HG02763 (cell line): ENCODE results near the gene LOXHD1.

Source experiments
- ATAC-seq: cut with Tn5 transposase; IDR thresholded peaks from one replicate; pipeline ENCODE4 v1.9.1; 2021; ENCODE audit warnings: mild to moderate bottlenecking, moderate library complexity; ENCODE audit not compliant: unreplicated experiment

LOXHD1 gene

DNA sequence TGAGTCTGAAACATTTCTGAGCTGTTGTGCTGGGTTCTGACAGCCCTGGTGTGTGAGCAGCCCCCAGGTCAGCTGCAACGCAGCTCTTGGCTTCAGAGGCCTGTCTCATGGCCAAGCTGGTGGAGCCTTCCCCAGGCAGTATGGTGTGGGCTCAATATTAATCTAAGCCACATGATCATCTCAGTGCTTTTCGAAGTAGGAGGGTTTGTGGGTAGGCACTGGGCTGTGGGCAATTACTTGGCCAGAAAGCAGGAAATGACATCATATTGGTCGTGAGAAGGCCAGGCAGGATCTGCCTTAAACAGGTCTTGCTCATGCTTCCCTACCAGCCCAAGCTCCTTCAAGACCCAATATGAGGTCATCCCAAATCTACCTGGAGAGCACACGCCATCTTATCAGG, 26.9 kb downstream of the LOXHD1 start:
- ATAC-seq: no peak

DNA sequence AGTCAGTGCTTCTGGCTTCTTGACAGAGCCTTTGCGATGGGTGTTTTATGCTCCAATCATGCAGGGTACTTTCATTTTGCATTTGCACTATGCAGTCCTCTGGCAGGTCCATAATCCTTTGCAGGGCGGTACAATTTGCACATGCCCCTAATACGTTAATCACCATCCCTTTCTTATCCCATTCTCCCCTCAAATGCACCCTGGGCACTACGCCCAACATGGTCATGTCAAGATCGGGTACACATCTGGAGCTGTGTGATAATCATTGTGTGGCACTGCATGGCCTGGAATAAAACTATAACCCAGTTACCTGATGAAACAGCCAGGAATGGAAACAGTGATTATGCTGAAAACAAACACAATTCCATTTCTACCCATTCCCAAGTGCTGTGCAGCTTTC, 27.7 kb downstream of the LOXHD1 start:
- no peak for ATAC-seq

DNA sequence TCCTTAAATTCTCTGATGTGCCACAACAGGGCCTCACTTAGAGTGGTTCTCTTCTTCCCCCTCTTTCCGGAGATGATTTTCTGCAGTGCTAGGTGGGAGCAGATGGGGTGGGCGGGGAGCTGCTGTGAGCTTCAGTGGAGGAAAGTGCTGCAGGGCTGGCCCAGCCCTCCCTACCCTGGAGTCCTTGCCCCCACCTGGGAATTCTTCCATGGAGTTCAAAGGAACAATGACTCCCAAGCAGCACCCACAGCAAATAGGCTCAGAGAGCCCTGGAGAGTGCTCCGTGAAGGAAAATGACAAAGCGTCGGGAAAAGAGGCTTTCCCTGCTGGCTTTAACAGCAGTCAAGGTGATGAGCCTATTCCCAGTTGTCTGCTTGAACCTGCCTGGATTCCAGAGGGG, 28.8 kb downstream of the LOXHD1 start:
- no peak for ATAC-seq

DNA sequence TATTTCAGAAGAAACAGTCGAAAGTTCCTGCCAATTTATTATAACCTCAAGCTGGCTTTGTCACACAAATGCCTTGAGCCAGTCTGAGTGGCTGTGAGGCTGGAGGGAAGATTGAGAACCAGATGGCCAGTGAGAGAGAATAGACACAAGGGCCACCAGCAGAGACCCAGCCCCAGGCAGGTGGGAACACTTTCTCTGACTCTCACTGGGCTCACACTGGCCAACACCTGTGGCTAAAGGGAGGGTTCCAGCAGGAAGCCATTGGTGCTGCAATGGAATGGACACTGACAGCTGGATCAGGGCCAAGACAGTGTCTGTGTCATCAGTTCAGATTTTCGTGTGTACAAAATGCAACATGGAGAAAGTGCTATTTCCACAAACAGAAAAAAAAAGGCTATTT, 29.9 kb downstream of the LOXHD1 start:
- no peak for ATAC-seq

DNA sequence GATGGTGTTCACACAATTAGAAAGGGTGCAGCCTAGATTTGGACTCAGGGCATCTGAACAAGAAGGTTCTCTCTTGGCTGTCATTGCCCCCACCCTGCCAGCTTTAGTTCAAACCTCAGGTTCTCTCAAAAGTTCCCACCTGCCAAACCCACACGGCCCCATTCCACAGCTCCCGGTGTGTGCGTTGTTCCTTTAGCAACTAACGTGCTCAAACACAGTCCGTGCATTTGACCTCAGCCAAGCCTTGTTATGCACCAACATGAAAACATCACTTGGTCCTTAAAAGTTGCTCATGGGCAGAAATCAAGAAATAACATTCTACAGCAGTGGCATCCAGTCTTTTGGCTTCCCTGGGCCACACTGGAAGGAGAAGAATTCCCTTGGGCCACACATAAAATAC, 32.0 kb downstream of the LOXHD1 start:
- no peak for ATAC-seq

DNA sequence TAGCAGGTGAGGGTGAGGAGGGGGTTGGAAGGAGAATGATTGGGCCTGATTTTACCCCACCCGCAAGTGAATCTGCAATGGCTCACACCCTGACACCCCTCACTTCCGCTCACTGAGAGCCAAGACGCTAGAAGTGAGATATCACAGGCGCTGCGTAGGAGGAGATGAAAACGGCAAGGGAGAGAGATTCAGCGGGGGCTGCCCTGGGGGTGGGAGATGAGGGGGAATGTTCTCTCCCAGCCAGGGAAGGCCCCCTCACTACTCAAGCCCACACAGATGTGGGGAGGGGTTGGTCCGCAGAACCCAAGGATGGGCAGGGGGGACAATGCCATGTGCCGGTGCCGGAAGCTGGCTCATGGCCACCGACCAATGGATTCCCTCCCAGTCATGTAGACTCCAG, 32.9 kb downstream of the LOXHD1 start:
- no peak for ATAC-seq

DNA sequence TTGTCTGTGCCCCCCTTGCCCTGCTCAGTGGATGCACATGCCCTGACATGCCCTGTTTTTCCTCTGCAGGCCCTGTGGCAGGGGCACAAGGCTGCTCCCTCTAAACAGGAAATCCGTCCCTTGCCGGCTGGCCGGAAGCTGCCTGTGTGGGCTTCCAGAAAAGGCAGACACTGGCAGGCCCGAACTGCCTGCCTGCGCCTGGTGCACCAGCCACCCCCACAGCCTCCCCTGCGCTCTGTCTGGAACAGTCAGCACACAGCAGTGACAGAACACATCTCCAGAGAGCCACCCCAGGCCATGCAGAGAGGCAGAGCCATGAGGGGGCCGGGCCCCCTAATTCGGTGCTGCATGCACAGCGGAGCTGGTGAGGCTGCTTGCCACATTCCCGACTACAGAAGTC, 33.5 kb downstream of the LOXHD1 start:
- ATAC-seq: no peak

DNA sequence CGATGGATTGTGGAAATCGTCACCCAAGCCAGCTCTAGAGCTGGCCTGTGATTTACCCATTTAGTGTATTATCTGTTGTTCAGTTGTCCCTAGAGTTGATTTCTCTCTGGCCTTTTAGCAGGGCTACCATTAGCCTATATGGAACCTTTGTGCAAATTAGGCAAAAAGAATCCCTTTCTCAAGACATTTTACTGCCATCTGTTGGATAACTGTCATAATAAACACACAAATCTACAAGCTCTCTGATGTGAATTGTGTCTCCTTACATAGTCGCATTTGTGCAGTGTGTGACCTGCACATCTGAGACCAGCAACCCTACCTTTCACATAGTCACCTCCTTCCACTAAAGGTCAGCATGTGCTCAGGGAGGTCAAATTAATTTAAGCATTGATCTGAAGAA, 34.0 kb downstream of the LOXHD1 start:
- no peak for ATAC-seq

DNA sequence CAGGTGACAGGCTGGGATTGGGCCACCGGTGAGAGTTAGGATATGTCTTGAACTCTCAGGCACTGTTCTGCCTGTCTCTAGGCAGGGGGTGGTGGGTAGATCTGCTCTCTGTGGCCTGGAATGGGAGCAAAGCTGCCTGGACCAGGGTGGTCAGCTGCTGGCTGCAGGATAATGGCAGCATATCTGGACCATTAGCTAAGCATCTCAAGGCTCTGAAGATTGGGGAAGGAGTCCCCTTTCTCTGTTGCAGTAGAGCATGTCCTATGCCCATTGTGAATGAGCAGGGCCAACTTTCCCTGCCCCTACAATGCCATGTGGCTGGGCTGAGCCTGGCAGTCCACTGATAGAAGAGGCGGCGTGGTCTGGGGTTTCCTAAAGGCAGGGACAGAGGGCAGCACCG, 34.6 kb downstream of the LOXHD1 start:
- no peak for ATAC-seq

DNA sequence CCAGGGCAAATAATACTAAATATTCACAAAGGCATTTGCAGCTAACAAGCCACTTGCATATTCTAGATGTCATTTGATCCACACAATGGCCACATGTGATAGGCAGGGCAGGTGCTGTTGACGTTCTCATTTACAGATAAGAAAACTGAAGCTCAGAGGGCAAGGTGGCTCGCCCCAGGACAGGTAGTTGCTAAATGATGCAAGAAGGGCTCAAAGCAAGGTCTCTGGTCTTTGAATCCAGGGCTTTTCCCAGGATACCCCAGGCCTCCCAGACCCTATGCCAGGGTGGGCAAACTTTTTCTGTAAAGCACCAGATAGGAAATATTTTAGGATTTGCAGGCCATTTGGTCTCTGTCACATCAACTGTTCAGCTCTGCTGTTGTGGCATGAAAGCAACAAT, 35.1 kb downstream of the LOXHD1 start:
- no peak for ATAC-seq

DNA sequence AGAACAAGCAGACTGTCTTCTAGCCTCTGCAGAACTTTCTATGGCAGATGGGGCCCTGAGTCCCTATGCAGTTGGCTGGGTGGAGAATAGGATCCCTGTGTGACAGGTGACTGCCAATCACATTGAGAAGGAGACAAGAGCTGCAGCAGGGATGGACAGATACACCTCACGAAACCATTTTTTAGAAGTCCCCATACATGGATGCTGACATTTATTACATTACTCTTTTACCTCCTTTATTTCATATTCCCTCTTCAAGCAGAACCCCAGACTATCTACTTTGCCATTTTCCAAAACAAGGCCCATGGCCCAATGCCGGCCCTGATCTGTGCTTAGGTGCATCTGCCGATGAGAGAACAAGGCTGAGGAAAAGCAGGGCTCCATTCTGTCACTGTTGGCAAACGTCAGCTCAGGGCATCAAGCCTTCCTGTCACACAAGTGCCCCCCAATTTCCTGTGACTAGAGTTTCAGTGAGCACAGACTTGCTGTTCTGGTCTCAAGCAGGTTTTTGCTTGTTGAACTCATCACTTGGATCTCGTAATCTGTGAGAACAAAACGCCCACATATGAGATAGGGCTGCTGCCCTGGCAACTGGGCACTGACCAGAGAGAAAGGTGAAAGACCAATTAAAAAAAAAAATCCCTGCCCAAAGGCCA, 35.8 kb downstream of the LOXHD1 start:
- ATAC-seq: no peak

DNA sequence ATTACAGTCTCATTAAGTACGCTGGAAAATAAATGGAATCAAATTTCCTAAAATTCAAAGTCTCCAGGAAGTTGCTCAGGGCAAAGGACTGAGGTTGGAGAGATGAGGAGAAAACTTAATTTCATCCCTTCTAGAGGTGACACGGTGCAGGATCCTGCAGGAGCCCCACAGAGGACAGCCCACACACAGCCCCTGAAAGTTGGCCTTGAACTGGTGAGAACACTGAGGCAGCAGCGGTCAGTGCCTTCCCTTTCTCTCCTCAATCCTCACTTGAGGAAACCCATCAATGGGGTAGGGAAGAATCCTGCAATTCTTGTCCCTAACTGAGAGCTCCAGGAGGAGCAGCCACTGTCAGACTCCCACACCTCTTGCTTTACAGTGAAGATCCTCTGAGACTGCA, 37.5 kb downstream of the LOXHD1 start:
- ATAC-seq: no peak

DNA sequence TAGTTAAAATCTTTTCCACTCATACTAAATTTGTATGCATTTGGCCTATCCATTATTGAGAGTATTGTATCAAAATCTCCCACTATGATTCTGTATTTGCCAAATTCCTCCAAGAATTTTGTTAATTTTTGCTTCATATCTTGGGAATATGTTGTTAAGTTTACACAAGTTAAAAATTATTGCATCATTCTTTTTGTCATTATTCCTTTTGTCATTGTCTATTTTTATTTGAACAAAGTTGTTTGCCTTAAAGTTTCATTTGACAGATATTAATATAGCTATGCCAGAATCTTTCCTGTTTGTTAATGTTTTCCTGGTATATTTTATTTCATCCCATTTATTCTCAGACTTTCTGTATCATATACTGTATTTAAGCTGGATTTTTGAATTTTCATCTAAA, 41.3 kb downstream of the LOXHD1 start:
- ATAC-seq: no peak

DNA sequence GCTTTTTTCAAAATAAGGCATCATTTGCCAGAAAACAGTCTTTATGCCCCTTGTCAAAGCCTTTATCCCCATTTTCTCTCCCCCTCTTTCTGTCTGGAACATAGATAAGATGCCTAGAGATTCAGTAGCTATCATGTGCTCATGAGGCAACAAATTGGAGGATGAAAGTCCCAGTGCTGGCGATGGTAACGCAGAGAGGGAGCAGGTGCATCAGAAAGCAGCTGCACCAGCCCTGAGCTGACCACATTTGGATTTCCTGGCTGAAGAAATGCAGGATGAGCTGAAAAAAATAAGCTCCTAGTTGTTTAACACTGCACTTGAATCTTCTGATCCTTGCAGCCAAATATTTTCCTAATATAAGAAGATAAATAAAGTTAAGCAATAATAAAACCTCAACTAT, 48.0 kb downstream of the LOXHD1 start:
- ATAC-seq: no peak

DNA sequence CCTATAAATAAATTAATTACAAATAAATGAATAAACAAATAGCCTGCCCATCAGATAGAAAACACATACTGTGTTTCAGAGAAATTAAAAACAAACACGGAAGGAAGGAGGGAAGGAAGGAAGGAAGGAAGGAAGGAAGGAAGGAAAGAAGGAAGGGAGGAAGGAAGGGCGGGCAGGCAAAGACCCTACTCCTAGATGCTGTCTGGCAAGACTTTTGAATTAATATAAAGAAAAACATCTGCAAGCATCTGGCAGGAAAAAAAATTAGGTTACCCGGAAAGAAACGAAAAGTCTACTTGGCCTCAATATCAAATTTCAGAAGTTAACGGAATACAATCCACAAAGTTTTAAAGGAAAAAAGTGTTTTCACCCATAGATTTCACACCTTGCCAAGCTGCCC, 49.1 kb downstream of the LOXHD1 start:
- no peak for ATAC-seq

DNA sequence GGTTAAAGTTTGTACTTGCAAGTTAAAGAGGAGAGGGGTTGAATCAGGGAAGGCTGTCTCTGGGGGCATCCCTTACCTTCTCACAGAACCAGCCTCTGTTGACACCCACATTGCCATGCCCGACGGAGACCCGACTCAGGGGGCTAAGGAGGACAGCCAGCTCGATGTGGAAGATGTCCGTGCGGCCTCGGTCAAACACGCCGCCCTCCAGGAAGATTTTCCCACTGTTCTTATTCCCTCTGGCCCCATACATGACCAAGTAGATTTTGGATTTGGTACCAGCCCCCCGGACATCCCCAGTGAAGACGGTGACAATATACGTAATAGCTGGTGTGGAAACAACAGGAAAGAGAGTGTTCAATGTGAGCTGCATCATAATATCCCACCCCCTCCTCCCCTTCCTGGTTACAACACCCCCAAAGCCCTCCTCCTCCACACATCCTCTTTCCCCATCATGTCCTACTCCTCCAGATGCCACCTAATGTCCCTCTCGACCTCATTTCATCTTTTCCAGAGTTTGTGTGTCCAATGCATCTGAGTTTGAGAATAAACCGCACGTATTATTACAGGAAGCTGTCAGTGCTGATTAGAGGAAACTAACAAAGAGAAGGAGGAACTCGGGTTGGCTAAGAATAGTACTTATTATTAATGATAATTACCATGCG, 55.7 kb downstream of the LOXHD1 start:
- ATAC-seq: no peak

DNA sequence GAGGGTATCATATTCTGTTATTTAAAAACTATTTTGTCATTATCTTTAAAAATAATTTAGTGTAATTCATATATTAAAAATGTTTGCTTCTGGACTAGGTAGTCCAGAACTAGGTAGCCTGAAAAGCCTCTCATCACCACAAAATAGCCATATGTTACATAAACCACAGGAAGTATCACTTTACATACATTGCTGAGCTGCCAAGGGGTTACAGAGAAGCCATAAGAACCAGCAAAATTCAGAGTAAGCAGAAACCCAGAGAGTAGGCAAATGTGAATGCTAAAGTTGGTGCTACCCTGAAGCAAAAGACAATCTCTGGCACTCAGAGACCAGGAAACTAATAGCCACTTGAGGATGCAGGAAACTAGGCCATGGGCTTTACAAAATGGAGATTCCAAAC, 60.9 kb downstream of the LOXHD1 start:
- ATAC-seq: no peak

DNA sequence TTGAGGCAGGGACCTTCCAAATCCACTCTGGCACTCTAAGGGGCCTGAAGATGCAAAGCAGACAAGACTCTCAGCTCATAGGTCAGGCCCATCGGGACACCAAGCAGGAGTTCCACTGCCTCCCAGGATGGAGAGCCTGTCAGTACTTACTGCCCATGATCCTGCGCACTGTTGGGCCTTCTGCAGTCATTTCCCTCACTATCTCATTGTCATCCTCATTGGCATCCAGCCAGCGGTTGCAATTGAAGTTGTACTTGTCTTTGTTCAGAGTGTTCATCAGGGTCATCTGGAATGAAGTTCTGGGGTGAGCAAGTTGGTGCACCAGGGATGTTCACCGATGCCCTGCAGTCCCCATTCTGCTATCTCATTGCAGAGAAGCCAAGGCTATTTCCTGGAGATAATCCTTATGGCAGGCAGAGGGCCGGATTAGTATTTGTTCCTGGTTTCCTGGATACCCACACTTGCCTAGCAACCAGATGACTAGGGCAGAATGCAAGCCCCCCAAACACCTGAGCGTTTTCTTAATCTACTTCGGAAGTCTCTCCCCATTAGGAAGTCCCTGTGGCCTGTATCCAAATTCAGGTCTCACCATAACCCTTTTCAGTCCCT, 65.1 kb downstream of the LOXHD1 start:
- no peak for ATAC-seq

DNA sequence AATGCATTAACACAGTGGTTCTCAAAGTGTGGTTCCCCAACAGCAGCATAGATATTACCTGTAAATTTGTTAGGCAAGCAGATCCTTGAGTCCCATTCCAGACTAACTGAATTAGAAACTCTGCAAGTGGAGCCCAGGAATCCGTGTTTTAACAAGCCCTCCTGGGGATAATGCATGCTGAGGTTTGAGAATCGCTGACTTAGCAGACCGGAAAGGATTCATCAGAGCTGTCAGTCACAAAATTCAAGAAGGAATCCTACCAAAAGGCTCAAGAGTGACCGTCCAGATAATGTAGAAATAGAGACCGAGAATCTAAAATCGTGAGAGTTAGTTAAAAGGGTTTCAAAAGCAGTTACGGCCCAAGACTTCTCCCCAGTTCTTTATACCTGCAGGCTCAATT, 66.9 kb downstream of the LOXHD1 start:
- no peak for ATAC-seq

DNA sequence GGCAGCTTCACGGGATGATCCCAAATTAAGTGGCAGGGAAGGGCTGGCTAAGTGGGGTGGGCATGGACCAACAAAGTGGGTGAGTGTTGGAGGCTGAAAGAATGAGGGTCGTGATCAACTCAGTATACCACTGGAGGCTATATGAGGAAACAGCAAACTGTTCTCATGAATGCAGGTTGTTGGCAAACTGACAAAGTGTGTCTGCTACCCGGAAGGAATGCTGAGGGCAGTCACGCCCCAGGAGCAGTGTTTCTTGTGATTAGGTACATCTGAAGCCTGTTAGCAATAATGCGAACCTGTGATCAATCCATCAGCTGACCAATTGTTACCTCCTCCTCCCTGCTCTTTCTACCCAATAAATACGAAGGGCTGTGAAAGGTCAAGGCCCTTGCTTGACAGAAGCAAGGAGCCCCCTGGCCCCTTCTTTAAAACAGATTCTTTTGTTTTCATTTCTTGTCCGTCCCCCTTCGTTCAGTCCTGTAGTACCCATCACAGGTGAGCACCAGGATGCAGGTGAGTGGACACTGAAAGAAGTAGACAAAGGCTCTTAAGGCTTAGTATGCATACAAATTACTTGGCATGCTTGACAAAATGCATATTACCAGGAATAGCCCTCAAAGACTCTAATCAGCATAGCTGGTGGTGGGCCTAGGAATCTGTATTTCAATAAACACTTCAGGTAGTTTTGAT, 67.9 kb downstream of the LOXHD1 start:
- no peak for ATAC-seq

DNA sequence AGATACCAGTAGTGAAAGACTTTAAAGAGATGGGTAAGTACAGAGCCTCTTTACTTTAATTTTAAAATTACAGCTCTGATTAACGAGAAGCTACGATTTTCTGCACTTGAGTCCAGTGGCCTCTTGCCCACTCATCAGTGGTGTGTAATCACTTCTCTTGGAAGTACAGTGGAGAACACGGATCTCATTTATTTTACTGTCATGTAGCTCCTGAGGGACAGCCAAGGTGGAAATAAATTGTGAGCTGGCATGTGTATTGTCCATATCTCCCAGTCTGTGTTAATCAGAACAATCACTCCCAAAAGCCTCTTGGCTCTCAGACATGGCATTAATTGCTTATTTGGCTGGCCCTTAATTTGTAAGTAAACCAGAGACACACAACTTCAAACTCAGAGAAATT, 69.4 kb downstream of the LOXHD1 start:
- ATAC-seq: no peak

DNA sequence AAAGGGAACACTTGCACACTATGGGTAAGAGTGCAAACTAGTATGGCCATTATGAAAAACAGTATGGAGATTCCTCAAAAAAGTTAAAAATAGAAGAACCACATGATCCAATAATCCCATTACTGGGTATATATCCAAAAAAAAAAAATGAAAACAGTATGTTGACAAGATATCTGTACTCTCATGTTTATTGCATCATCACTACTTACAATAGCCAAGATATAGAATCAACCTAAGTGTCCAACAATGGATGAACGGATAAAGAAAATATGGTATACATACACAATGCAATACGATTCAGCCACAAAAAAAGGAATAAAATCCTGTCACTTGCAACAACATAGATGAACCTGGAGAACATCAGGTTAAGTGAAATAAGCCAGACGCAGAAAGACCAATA, 73.3 kb downstream of the LOXHD1 start:
- no peak for ATAC-seq
